Type B pancreatic cell (in vitro differentiated cells): ENCODE results near the gene TP53BP2. TPM values are rescaled to one million over a fixed set of nuclear protein-coding genes. Genes with fewer than 3 reads are reported as not detected.

Source experiments
- DNase-seq: peaks from one replicate; pipeline ENCODE4 v3.0.0; 2021; ENCODE audit warnings: mixed read lengths; ENCODE audit not compliant: unreplicated experiment; ENCODE audit errors: extremely low spot score
- H3K27ac Mint-ChIP-seq: 2 replicates; pipeline ENCODE4 v1.8.0; 2021; ENCODE audit warnings: mild to moderate bottlenecking, mixed read lengths
- H3K27me3 Mint-ChIP-seq: 2 replicates; pipeline ENCODE4 v1.8.0; 2021; ENCODE audit warnings: mixed read lengths
- H3K36me3 Mint-ChIP-seq: 2 replicates; pipeline ENCODE4 v1.8.0; 2021; ENCODE audit warnings: mixed read lengths
- H3K4me1 Mint-ChIP-seq: one replicate; pipeline ENCODE4 v1.8.0; 2021; ENCODE audit warnings: mixed read lengths; ENCODE audit not compliant: unreplicated experiment
- H3K4me3 Mint-ChIP-seq: 2 replicates; pipeline ENCODE4 v1.8.0; 2021; ENCODE audit warnings: mild to moderate bottlenecking, mixed read lengths
- H3K9me3 Mint-ChIP-seq: 2 replicates; pipeline ENCODE4 v1.8.0; 2021; ENCODE audit warnings: mixed read lengths
- CTCF ChIP-seq: fragments of 200-600 bp; sonication (generic); conservative IDR thresholded peaks from 2 replicates; pipeline ENCODE4 v1.5.0; 2021; ENCODE audit warnings: antibody characterized with exemption, mild to moderate bottlenecking
- total RNA-seq: library from RNA; stranded (reverse); gene quantifications from 2 replicates; pipeline ENCODE4 v1.2.1, GENCODE V29; 2021; ENCODE audit warnings: low replicate concordance

The TP53BP2 gene
- total RNA-seq, 1 donor from 2014 or later, result 67.2 TPM

GRCh38 chr1:223796210-223796609 is 49.5 kb downstream of the TP53BP2 start:
- no peaks in the 10 kb centered on the region for H3K9me3 Mint-ChIP-seq
- no peak for TF ChIP-seq CTCF

GRCh38 chr1:223794136-223794880 is 51.4 kb downstream of the TP53BP2 start:
- H3K27me3 Mint-ChIP-seq, result no peaks in the 10 kb centered on the region
- H3K4me1 Mint-ChIP-seq, result peaks cover 4% of the 10 kb centered on the region
- no peak for DNase-seq
- no peak for TF ChIP-seq CTCF
- H3K9me3 Mint-ChIP-seq, result no peaks in the 10 kb centered on the region
- peaks cover 25% of the 10 kb centered on the region for H3K36me3 Mint-ChIP-seq
- peak overlapping the region; percentile 80 for H3K4me3 Mint-ChIP-seq
- H3K27ac Mint-ChIP-seq, result peak overlapping the region; percentile 96

More at GRCh38 chr1:223796210-223796609, 49.5 kb downstream of the TP53BP2 start:
- Mint-ChIP-seq H3K4me1 (peaks cover 4% of the 10 kb centered on the region), H3K4me3 (no peak overlapping the region), H3K36me3 (peaks cover 36% of the 10 kb centered on the region), H3K27me3 (no peaks in the 10 kb centered on the region), H3K27ac (no peak overlapping the region)
- DNase-seq, result no peak

- Mint-ChIP-seq H3K4me3 (peak overlapping the region; percentile 80), H3K4me1 (peaks cover 7% of the 10 kb centered on the region), H3K27ac (peak overlapping the region; percentile 96), H3K27me3 (no peaks in the 10 kb centered on the region), H3K36me3 (peaks cover 27% of the 10 kb centered on the region), H3K9me3 (no peaks in the 10 kb centered on the region)
- no peak for TF ChIP-seq CTCF
- DNase-seq, result no peak
These were observed 52.0 kb downstream of the TP53BP2 start for GRCh38 chr1:223793716-223794115.

- H3K27me3 Mint-ChIP-seq, result no peaks in the 10 kb centered on the region
- H3K9me3 Mint-ChIP-seq, result no peaks in the 10 kb centered on the region
- H3K4me1 Mint-ChIP-seq, result peaks cover 10% of the 10 kb centered on the region
- DNase-seq, result no peak
- peaks cover 22% of the 10 kb centered on the region for H3K36me3 Mint-ChIP-seq
- TF ChIP-seq CTCF, result no peak
- H3K4me3 Mint-ChIP-seq, result no peak overlapping the region
- no peak overlapping the region for H3K27ac Mint-ChIP-seq
These were observed 53.7 kb downstream of the TP53BP2 start for GRCh38 chr1:223792046-223792445.

- Mint-ChIP-seq H3K36me3 (peaks cover 18% of the 10 kb centered on the region), H3K4me1 (peaks cover 11% of the 10 kb centered on the region), H3K4me3 (no peak overlapping the region), H3K27me3 (no peaks in the 10 kb centered on the region), H3K9me3 (no peaks in the 10 kb centered on the region), H3K27ac (peak overlapping the region; percentile 58)
- no peak for TF ChIP-seq CTCF
- no peak for DNase-seq
These were observed 56.9 kb downstream of the TP53BP2 start for GRCh38 chr1:223788746-223789415.
